GM18867 (cell line): ENCODE data around the gene SLC9C2.
"Not testable (repeated sequence)": the region's sequence is repeated elsewhere in the genome, so short reads cannot be mapped to it uniquely, and the experiment has no call there.

ENCODE experiments used
- ATAC-seq: cut with Tn5 transposase; IDR thresholded peaks from one replicate; pipeline ENCODE4 v1.9.1; 2021; ENCODE audit warnings: mild to moderate bottlenecking, moderate library complexity; ENCODE audit not compliant: unreplicated experiment

The SLC9C2 gene, protein sequence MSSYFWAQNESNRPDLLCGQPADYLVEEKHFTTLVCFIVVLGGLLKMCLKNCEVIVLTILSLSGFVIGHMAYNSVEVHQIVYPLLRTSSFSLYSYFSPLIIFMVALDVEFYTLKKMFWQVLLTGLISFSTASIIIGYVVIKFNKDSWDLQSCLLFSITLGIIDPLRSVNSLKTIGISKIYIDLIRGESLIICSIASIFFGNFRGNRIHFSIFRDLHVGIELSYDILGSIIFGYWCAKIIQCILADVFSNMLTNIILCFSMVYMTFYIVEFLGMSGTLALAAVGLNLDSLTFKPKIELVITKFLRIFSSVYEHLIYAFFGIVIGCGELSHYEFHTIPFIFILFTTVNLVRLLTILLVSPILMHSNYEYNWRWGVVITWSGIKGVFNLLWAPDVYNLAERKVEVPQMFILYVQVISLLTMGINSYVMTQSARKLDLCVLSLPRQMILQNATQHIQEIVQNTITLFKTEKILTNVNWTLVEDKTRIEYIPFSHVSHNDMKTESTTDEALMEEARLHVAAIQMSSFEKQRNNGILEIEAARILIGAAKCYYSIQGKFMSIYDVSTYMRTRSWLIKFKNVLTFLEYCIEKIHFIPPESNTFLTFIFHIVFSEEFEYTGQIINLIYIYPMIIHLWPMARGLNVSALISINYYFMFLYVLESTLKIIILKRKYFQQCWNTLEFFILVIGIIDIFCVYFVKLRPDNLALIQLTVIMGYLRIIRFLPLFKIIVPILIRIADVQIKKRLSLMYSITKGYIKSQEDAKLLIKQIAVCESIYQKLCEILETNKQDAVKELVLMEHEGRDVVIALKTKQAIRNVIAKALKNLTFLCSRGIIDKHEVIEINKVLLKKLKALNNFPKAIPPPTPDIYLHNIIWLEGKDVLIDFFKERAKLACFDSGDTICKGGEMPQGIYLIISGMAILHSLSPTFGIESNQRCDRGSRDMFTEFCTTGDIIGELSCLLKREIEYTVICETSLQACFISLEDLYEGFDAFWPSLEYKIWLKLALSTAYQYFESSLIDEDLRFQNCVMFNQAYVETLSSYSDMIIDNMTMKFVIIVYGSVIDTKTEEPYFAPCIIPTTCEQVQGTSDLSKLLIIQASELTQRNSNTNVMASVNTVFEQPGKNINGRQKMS

DNA sequence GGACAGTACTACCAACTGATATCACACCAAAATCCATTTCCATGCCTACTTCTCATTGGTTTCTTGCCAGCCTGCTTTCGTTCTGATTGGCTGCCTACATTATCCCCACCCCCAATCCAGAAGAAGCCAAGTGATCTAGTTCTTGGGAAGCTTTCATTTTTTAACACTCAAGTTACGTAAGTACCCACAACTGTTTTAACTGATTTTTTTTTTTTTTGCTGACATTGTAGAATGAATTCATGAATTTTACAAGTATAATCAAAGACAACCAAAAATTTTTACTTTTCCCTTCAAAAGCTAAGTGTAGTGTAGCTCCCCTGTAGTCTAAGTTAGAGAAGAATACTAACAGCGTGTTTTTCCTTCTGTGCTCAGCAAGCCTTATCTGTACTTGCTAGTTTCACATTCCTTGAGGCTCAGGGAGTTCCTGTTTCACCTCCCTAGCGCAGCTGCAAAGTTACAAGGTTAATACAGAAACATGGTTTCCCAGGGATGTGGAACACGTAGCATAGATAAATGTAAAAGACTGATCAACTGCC lies at the start of gene SLC9C2:
SLC9C2 (minus strand) TSS at position 17 of the 536 bp plus-strand sequence. CDS start 1,296 bp downstream, outside the sequence.
- no peak for ATAC-seq

DNA sequence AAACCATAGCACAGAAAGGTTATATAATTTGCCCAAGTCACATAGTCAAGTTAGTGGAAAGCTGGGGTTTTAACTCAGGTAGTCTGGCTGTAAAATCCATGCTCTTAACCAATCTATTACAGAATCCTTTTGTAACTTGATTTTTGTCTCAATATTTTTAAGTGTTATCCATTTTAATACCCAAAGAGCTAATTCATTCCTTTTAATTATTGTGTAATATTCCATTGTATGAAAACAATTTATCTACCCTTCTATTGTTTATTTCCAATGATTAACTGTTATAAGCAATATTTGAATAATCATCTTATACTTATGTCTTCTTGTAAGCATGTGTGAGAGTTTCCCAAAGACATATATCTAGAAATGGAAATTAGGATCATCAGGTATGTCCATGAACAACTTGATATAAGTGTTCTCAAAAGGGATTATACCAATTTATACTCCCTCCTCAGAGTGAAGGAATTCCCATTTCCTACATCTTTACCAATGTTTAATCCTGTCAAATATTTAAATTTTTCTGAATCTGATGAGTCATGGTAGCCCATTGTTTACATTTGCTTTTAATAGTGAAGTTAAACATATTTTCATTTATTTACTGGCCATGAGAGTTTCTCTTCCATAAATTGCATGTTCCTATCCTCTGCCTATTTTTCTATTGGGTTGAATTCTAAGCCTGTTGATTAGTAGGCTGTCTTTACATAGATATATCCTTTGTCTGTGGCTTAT lies 46.2 kb upstream of the SLC9C2 start:
- ATAC-seq, result no peak

DNA sequence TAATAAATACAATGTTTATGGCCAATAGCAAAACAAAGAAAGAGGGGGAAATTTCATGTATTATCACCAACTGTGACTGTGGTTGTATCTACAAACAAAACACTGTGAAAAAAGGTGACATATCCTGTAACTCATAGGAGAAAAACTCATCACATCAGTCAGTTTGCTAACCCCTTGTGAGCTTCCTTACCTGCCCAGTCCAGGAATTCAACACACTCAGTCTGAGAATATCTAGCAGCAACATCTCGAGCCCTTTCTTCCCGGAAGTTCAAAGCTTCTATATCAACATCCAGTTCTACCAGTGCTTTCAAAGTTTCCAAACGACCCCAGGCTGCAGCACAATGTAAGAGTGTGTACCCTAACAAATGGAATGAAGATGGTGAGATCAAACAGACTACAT lies 43.8 kb upstream of the SLC9C2 start:
- ATAC-seq, result no peak

DNA sequence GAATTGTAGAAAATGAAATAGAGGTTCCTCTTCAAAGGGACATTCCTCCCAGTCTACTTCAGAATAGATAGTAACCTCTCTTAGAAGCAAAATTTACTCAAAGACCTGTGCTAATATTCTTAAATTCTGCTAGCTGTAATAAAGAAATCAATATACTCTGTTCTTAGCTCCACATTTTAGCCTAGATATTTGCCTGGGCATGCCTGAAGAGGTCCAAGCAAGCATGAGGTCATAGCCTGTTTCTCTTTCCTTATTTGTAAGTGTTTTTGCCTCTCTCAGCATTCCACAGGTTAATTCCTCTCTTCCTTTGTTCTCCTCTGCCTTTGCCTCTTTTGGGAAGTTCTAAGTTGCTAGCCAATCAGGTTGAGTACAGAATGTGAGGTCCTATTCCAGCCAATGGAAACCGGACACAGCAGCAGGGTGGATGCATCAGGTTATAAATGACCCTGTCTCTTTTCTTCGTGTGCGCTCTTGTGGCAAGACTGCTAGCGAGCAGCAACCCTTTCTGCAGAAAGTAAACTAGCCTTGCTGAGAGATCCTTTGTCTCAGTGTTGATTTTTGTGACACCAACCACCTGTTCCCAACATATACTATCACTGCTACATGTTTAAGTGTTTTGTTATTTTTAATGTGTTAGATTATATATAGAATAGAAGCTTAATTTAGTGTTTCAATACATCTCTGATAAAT lies 39.7 kb upstream of the SLC9C2 start:
- ATAC-seq, result not testable (repeated sequence)

DNA sequence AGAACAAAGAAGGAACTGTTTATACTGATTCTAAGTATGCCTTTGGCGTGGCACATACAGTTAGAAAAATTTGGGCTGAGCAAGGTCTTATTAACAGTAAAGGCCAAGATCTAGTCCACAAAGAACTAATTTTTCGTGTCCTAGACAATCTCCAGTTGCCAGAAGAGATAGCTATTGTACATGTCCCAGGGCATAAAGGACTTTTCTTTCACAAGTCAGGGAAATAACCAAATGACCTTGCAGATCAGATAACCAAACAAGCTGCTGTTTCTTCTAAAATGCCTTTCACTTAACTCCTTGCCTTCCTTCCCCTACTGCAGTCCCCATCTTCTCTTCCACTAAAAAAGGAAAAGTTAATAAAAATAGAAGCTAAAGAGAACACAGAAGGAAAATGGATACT lies 36.2 kb upstream of the SLC9C2 start:
- ATAC-seq, result no peak

DNA sequence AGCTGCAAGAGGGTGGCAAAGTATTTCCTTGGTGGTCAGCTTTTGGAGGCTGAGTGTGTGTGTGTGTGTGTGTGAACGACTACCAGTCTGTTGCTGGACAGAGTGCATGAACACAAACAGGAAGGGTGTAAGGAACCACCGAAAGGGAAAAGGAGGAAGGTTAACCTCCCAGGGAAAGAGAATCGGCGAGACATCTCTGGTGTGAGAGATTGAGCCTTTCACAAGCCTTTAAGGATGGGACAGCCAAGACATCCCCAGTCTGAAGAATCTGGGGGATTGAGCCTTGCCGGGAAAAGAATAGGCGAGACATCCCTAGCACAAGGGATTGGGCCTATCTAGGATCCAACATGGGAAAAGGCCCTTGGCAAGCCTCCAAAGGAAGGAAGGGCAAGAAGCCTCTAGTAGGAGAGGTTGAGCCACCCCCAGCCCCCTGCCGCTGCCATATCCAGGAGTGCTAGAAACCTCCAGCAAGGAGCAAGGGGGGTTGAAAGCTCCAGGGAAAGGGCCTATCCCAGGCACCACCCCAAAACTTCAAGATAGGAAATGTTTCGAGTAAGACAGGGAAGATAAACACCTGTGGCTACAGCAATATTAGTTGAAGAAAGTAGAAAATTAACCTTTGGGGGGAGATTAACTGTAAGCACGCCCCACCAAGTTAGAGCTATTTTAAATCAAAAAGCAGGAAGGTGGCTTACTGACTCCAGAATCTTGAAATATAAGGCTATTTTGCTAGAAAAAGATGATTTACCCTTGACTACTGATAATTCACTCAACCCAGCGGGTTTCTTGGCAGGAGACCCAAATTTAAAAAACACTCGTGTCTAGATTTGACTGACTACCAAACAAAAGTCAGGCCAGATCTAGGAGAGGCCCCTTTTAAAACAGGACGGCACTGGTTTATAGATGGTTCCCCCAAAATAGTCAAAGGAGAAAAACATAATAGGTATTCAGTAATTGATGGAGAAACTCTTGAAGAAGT lies 35.5 kb upstream of the SLC9C2 start:
- no peak for ATAC-seq

DNA sequence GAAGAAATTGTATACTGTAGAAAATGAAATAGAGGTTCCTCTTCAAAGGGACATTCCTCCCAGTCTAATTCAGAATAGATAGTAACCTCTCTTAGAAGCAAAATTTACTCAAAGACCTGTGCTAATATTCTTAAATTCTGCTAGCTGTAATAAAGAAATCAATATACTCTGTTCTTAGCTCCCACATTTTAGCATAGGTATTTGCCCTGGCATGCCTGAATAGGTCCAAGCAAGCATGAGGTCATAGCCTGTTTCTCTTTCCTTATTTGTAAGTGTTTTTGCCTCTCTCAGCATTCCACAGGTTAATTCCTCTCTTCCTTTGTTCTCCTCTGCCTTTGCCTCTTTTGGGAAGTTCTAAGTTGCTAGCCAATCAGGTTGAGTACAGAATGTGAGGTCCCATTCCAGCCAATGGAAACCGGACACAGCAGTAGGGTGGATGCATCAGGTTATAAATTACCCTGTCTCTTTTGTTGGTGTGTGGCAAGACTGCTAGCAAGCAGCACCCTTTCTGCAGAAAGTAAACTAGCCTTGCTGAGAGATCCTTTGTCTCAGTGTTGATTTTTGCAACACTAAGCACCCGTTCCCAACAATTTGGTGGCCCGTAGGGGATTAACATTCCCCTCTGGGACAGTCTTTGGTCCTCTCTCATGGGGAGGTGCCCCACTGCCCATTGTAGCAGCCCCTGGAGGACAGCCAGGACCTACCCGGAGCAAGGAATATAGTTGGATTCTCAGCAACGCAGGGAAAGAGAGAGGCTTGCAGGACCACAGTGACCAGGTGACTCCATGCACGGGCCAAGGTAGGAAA lies 34.6 kb upstream of the SLC9C2 start:
- ATAC-seq, result not testable (repeated sequence)

DNA sequence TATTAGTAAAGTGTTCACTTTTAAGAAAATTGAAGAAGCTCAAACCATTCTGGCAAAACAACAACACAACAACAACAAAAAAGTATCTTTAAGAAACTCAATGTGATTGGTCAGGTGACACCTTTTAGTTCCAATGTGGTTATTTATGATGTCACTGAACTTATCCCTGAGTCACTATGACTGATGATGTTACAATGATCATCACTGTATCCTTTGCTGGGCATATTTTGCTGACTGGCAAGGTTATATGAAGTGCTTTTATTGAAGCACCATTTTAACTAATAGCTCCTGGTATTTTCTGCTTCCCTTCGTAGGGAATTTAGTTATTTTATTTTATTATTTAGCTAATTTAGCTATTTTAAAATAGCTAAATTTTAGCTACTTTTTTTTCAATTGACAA lies 32.2 kb upstream of the SLC9C2 start, which contains the start of gene TEX50:
TEX50 (plus strand) TSS at position 223 of the 400 bp plus-strand sequence. CDS start 184 bp downstream, outside the sequence.
- ATAC-seq, result no peak

DNA sequence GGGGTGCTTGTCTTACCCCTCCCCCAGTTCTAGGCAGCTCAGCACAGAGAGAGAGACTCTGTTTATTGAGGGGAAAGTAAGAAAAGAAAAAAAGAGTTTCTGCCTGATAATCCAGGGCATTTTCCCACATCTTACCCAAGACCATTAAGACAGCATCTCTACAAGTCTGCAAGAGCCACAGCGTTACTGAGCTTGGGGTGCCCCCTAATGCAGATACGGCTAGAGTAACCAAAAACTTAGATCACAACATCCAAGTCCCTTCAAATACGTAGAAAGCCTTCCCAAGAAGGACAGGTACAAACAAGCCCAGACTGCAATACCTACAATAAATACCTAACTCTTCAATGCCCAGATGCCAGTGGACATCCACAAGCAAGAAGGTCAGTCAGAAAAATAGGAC lies 26.0 kb upstream of the SLC9C2 start:
- ATAC-seq, result no peak

DNA sequence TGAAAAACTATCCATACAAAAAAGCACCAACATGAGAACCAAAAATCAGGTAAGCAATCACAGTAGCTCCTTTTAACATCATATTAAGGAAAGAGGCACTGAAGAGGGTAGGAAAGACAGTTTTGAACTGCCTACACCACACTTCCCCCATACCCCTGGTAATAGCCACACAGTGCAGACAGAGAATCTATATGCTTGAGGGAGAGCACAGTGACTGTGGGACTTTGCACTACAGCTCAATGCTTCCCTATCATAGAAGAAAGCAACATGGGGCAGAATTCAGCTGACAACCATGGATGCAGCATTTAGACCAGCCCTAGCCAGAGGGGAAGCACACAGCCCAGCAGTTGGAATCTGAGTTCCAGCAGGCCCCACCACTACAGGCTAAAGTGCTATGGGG lies 24.4 kb upstream of the SLC9C2 start:
- no peak for ATAC-seq

DNA sequence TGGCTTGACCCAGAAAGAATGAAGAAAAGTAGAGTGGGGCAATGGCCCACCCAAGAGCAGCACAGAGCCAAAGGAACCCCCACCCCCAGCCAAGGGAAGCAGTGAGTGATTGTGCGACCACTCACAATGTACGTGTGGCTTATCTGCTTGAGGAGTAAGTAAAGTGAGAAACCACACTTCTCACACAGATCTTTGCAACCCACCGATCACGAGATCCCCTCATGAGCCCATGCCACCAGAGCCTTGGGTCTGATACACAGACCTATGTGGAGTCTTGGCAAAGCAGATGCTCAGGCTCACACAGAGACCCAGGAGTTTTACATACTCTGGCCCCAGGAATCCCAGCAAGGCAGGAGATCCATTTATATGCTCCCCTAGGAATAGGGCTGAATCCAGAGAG lies 14.0 kb upstream of the SLC9C2 start:
- ATAC-seq, result no peak

DNA sequence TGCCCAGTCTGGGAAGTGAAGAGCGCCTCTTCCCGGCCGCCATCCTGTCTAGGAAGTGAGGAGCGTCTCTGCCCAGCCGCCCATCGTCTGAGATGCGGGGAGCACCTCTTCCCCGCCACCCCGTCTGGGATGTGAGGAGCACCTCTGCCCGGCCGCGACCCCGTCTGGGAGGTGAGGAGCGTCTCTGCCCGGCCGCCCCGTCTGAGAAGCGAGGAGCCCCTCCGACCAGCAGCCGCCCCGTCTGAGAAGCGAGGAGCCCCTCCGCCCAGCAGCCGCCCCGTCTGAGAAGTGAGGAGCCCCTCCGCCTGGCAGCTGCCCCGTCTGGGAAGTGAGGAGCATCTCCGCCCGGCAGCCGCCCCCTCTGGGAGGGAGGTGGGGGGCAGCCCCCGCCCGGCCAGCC lies 10.2 kb upstream of the SLC9C2 start:
- ATAC-seq, result not testable (repeated sequence)

DNA sequence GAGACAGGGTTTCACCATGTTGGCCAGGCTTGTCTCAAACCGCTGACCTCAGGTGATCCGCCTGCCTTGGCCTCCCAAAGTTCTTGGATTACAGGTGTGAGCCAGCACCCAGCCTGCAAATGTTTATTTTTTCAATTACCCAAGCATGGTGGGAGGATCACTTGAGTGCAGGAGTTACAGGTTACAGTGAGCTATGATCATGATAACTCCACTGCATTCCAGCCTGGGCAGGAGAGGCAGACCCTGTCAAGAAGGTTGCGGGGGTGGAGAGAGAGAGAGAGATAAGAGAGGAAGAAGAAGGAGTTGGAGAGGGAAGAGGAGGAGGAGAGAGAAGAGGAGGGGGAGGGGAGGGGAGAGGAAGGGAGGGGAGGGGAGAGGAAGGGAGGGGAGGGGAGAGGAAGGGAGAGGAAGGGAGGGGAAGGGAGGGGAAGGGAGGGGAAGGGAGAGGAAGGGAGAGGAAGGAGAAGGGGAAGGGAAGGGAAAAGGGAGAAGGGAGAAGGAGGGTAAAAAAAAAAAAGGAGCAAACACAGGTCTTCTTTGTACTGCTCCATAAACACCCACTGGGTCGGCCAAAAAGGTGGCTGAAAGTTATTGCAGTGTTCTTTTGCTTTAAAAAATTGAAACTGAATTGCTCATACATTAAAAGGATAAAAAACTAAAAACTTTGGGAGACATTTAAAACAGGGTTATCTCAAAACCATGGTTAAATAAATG lies 5.8 kb upstream of the SLC9C2 start:
- ATAC-seq, result no peak

DNA sequence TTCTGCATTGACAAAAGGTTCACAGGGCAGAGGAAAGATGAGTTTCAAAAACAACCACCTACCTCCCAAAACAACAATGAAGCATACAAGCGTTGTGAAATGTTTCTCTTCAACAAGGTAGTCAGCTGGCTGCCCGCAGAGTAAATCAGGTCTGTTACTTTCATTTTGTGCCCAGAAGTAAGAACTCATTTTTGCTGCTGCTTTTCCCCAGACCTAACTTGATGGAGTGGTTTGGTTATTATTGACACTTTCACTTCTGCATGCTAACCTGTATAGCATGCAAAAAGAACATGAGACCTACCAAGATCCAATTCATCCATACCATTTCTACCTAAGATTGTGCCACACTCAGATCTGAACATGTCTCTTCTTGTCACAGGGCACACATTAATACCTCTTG lies 1.3 kb downstream of the SLC9C2 start:
- ATAC-seq, result no peak

DNA sequence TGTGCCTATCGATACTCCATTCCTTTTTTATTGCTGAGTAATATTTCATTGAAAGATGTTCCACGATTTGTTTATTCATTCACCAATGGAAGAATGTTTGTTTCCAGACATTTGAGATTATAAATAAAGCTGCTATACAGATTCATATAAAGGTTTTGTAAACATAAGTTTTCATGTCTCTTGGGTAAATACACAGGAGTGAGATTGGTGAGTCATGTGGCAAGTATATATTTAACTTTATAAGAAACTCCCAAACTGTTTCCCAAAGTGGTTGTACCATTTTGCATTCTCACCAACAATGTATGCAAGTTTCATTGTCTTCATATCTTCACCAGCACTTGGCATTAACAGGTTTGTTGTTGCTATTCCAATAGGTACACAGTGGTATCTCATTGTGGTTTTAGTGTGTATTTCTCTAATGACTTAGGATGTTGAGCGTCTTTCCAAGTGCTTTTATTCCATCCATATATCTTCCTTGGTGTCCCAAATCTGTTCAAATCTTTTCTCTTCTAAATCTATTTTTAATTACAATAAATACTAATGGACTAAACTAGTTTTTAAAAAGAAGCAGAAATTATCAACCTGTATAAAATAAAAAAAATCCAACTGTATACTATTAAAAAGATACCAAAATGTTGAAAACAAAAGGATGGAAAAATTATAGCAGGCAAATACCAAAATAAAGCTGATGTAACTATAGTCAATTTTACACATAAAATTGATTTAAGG lies 6.6 kb downstream of the SLC9C2 start:
- no peak for ATAC-seq

DNA sequence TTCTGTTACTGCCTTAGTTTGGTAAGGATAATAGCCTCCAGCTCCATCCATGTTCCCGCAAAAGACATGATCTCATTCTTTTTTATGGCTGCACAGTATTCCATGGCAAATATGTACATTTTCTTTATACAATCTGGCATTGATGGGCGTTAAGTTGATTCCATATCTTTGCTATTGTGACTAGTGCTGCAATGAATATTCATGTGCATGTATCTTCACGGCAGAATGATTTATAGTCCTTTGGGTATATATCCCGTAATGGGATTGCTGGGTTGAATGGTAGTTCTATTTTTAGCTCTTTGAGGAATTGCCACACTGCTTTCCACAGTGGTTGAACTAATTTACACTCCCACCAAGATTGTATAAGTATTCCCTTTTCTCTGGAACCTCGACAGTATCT lies 11.7 kb downstream of the SLC9C2 start:
- not testable (repeated sequence) for ATAC-seq
